ENCODE results near the gene NPAT.
"Not testable (repeated sequence)": the region's sequence is repeated elsewhere in the genome, so short reads cannot be mapped to it uniquely, and the experiment has no call there.

The NPAT gene

GRCh38 chr11:108148556-108148955, 73.9 kb downstream of the NPAT start:
- DNase-seq (ENCODE audit: low spot score), result no peak

GRCh38 chr11:108147150-108147549, 75.3 kb downstream of the NPAT start:
- no peak for DNase-seq (ENCODE audit: low spot score)

GRCh38 chr11:108144615-108145014, 77.8 kb downstream of the NPAT start:
- no peak for DNase-seq (ENCODE audit: low spot score)

- DNase-seq (ENCODE audit: low spot score), result no peak
Measured at GRCh38 chr11:108142304-108142703, 80.1 kb downstream of the NPAT start.

GRCh38 chr11:108137212-108137611, 85.2 kb downstream of the NPAT start:
- no peak for DNase-seq (ENCODE audit: low spot score)

GRCh38 chr11:108135845-108136544, 86.4 kb downstream of the NPAT start:
- peak; percentile 26 for DNase-seq (ENCODE audit: low spot score)

- not testable (repeated sequence) for DNase-seq (ENCODE audit: low spot score)
Measured at GRCh38 chr11:108132993-108133538, 89.4 kb downstream of the NPAT start.

- DNase-seq (ENCODE audit: low spot score), result no peak
Measured at GRCh38 chr11:108131993-108132392, 90.4 kb downstream of the NPAT start.

- no peak for DNase-seq (ENCODE audit: low spot score)
Measured at GRCh38 chr11:108128772-108129171, 93.7 kb downstream of the NPAT start.

GRCh38 chr11:108125096-108125495, 97.3 kb downstream of the NPAT start:
- DNase-seq (ENCODE audit: low spot score), result no peak

GRCh38 chr11:108122166-108122628, 100.2 kb downstream of the NPAT start:
- DNase-seq (ENCODE audit: low spot score), result no peak

GRCh38 chr11:108121274-108122155, 100.9 kb downstream of the NPAT start, which contains the start of gene ACAT1:
Gene ACAT1, plus strand, starts transcription at chr11:108121567. Its CDS starts 40 bp downstream, at chr11:108121607.
- peak; percentile 93 for DNase-seq (ENCODE audit: low spot score)

- not testable (repeated sequence) for DNase-seq (ENCODE audit: low spot score)
Measured at GRCh38 chr11:108120936-108121273, 101.5 kb downstream of the NPAT start.

- peak; percentile 29 for DNase-seq (ENCODE audit: low spot score)
Measured at GRCh38 chr11:108117746-108118371, 104.6 kb downstream of the NPAT start.

- DNase-seq (ENCODE audit: low spot score), result no peak
Measured at GRCh38 chr11:108115500-108116140, 106.8 kb downstream of the NPAT start.

GRCh38 chr11:108112057-108112456, 110.4 kb downstream of the NPAT start:
- DNase-seq (ENCODE audit: low spot score), result no peak

- no peak for DNase-seq (ENCODE audit: low spot score)
Measured at GRCh38 chr11:108111126-108111525, 111.3 kb downstream of the NPAT start.
